ENCODE results near the gene APIP. TPM values are rescaled to one million over a fixed set of nuclear protein-coding genes. Genes with fewer than 3 reads are reported as not detected.

Gene APIP
- total and polyA plus RNA-seq, 2 of the 8 experiments (the other 6 are each of a cell fraction or from before 2014, with no cell fraction given) = 10.4 to 25.7 TPM

GRCh38 chr11:34963351-34963750 lies 47.2 kb upstream of the APIP start:
- no peak for FAIRE-seq
- Histone ChIP-seq H3K4me1 (replicated peaks in 1 of 4; ENCODE audit: control insufficient read depth in 3 of 4, insufficient read depth in 4 of 4, low read length in 3 of 4) (no peaks in the 10 kb centered on the region), H2BK5ac (ENCODE audit: low read depth, low read length) (no peak overlapping the region), H3K36me3 (ENCODE audit: control insufficient read depth in 2 of 4, insufficient read depth in 4 of 4, low read length in 3 of 4) (peaks cover 0 to 6% (median 1%) of the 10 kb centered on the region in 4 experiments; a peak in 3 of 8 replicates), H3K9me3 (ENCODE audit: insufficient read depth in 2 of 2, low read depth in 1 of 2, low read length in 1 of 2) (no peaks in the 10 kb centered on the region), H2BK20ac (ENCODE audit: low read length) (no peak overlapping the region), H3K79me1 (ENCODE audit: low read depth, low read length) (no peaks in the 10 kb centered on the region), H2AFZ (ENCODE audit: low read length) (no peak overlapping the region), H2BK120ac (replicated peaks; ENCODE audit: low read depth, low read length) (no peak overlapping the region), H3K18ac (ENCODE audit: extremely low read depth, low read length) (no peak overlapping the region), H4K20me1 (replicated peaks in 1 of 2; ENCODE audit: control insufficient read depth in 1 of 2, insufficient read depth in 2 of 2, low read length in 2 of 2) (peaks cover 0 to 1% of the 10 kb centered on the region in 2 experiments), H2BK12ac (ENCODE audit: low read depth, low read length) (no peak overlapping the region), H3K23me2 (ENCODE audit: low read depth, low read length) (no peaks in the 10 kb centered on the region), H3K9ac (replicated peaks in 1 of 4; ENCODE audit: extremely low read depth in 1 of 4, low read depth in 3 of 4, low read length in 3 of 4) (no peak overlapping the region), H2AK5ac (ENCODE audit: low read depth, low read length) (no peak overlapping the region), H3K23ac (ENCODE audit: insufficient read length) (no peak overlapping the region), H2BK15ac (ENCODE audit: low read length) (no peak overlapping the region), H3K14ac (ENCODE audit: insufficient read length) (no peak overlapping the region), H4K5ac (ENCODE audit: insufficient read length, low read depth, low read length) (no peak overlapping the region), H3K4me3 (ENCODE audit: extremely low read depth in 1 of 4, insufficient read depth in 2 of 4, low read depth in 3 of 4, low read length in 4 of 4) (no peak overlapping the region), H4K8ac (ENCODE audit: extremely low read depth, insufficient read depth, low read length) (no peak overlapping the region), H3K27me3 (replicated peaks in 1 of 4; ENCODE audit: control insufficient read depth in 3 of 4, extremely low read depth in 1 of 4, insufficient read depth in 3 of 4, low read length in 3 of 4) (peaks cover 0 to 1% (median 0%) of the 10 kb centered on the region in 4 experiments; a peak in 1 of 7 replicates), H3K4me2 (ENCODE audit: insufficient read depth in 1 of 2, low read depth in 2 of 2, low read length in 2 of 2) (no peak overlapping the region), H3K79me2 (ENCODE audit: control insufficient read depth in 1 of 2, insufficient read depth in 2 of 2, low read length in 2 of 2) (no peaks in the 10 kb centered on the region), H3K4ac (replicated peaks; ENCODE audit: insufficient read length, low read depth, low read length) (no peak overlapping the region), H3K56ac (replicated peaks; ENCODE audit: insufficient read length, low read depth, low read length) (no peak overlapping the region), H4K91ac (replicated peaks; ENCODE audit: insufficient read length, low read length) (no peak overlapping the region), H3K27ac (ENCODE audit: low read depth, low read length) (no peak overlapping the region)
- no peak for DNase-seq (ENCODE audit: low read depth in 1 of 2, low spot score in 2 of 2)
- ChIA-PET CTCF (ENCODE audit: partially characterized antibody) (interaction anchor here (1.0 to 1.3 kb wide), 3 partner anchors 14 to 429 kb away, joined by 3 to 4 read pairs (median 3); no protein-coding TSS in a partner anchor), POLR2A (ENCODE audit: partially characterized antibody) (no interaction called here)
- 94% methylated on average over 5 of the region's 5 CpGs; no CpG with 5 or more reads in 1 of the 2 experiments for WGBS, 2 experiments (ENCODE audit: extremely low coverage in 1 of 2, insufficient coverage in 1 of 2, insufficient read length in 1 of 2, insufficient replicate concordance in 2 of 2, low coverage in 1 of 2, low lambda C conversion rate in 2 of 2, missing lambda C conversion rate in 1 of 2)
- no peak for TF ChIP-seq TEAD4 (IDR thresholded peaks at IDR 0.05; ENCODE audit: low read depth, low read length)
- TF ChIP-seq SRF (IDR thresholded peaks at IDR 0.05; ENCODE audit: low read depth, low read length) = no peak
- no peak for TF ChIP-seq JUN (IDR thresholded peaks at IDR 0.05; ENCODE audit: low read depth, low read length)
- no peak for TF ChIP-seq HDAC2 (IDR thresholded peaks at IDR 0.05; ENCODE audit: borderline replicate concordance in 1 of 2, low read depth in 2 of 2, low read length in 2 of 2)
- no peak for TF ChIP-seq RAD21 (IDR thresholded peaks at IDR 0.05 in 1 of 2, conservative IDR thresholded peaks at IDR 0.05 in 1 of 2; ENCODE audit: low read depth in 2 of 2, low read length in 2 of 2)
- TF ChIP-seq MAX (IDR thresholded peaks at IDR 0.05) = no peak
- TF ChIP-seq ZNF274 (IDR thresholded peaks at IDR 0.05; ENCODE audit: borderline replicate concordance, extremely low read depth, low read length) = no peak
- TF ChIP-seq EP300 (IDR thresholded peaks at IDR 0.05; ENCODE audit: borderline replicate concordance in 1 of 2, low read depth in 2 of 2, low read length in 2 of 2) = no peak
- TF ChIP-seq GABPA (IDR thresholded peaks at IDR 0.05; ENCODE audit: borderline replicate concordance, insufficient read depth, low read length) = no peak
- no peak for TF ChIP-seq KDM5A (IDR thresholded peaks at IDR 0.05; ENCODE audit: low read length)
- no peak for TF ChIP-seq CREB1 (IDR thresholded peaks at IDR 0.05)
- TF ChIP-seq SP1 (IDR thresholded peaks at IDR 0.05; ENCODE audit: low read depth, low read length) = no peak
